ENCODE measurements around the gene WSCD2.

WSCD2 gene

GRCh38 chr12:108289350-108290161, 160.5 kb downstream of the WSCD2 start:
- H3K4me2 ChIP-seq (ENCODE audit: low read depth, low read length, poor library complexity, severe bottlenecking): no peak overlapping the region
- no peaks in the 10 kb centered on the region for H3K27me3 ChIP-seq (ENCODE audit: insufficient read depth, low read length, poor library complexity, severe bottlenecking)

DNA sequence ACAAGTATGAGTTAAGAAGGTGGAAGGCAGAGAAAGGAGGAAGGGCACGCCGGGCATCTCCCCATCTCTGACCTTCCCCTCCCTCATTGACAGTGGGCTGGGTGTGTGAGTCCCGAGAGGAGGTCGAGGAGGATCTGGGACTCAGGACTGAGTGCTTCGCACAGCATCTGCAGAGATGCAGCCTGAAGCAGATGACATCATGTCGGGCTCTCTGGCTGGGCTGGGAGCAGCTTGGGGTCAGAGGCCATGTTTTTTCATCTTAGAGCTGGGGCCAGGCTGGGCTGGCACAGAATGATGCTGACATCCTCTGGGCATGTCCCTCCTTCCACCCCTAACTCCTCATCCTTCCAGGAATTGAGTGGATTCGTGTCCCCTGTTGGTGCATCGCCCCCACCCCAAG, 166.6 kb downstream of the WSCD2 start:
- H3K4me1 ChIP-seq (ENCODE audit: insufficient read depth, low read length, poor library complexity, severe bottlenecking): peaks cover 4% of the 10 kb centered on the region

More at GRCh38 chr12:108289350-108290161, 160.5 kb downstream of the WSCD2 start:
- no peak overlapping the region for H2AFZ ChIP-seq (ENCODE audit: low read length)
- no peak overlapping the region for H3K4me3 ChIP-seq (ENCODE audit: low read length, poor library complexity, severe bottlenecking)
- H3K9me3 ChIP-seq (ENCODE audit: insufficient read depth, low read depth, low read length): no peaks in the 10 kb centered on the region
- H3K79me2 ChIP-seq (ENCODE audit: insufficient read depth, low read length): no peaks in the 10 kb centered on the region
- H4K20me1 ChIP-seq (ENCODE audit: insufficient read depth, low read length, poor library complexity, severe bottlenecking): no peaks in the 10 kb centered on the region
- no peak overlapping the region for H3K9ac ChIP-seq (ENCODE audit: low read depth, low read length, poor library complexity, severe bottlenecking)
- H3K9me2 ChIP-seq (replicated peaks; ENCODE audit: low read depth, low read length): no peaks in the 10 kb centered on the region
- no peaks in the 10 kb centered on the region for H3K4me1 ChIP-seq (ENCODE audit: insufficient read depth, low read length, poor library complexity, severe bottlenecking)
- H3F3A ChIP-seq (ENCODE audit: low read depth): no peaks in the 10 kb centered on the region
- H3K36me3 ChIP-seq (ENCODE audit: insufficient read depth, low read length): no peaks in the 10 kb centered on the region
- TF ChIP-seq, protein P1, sequence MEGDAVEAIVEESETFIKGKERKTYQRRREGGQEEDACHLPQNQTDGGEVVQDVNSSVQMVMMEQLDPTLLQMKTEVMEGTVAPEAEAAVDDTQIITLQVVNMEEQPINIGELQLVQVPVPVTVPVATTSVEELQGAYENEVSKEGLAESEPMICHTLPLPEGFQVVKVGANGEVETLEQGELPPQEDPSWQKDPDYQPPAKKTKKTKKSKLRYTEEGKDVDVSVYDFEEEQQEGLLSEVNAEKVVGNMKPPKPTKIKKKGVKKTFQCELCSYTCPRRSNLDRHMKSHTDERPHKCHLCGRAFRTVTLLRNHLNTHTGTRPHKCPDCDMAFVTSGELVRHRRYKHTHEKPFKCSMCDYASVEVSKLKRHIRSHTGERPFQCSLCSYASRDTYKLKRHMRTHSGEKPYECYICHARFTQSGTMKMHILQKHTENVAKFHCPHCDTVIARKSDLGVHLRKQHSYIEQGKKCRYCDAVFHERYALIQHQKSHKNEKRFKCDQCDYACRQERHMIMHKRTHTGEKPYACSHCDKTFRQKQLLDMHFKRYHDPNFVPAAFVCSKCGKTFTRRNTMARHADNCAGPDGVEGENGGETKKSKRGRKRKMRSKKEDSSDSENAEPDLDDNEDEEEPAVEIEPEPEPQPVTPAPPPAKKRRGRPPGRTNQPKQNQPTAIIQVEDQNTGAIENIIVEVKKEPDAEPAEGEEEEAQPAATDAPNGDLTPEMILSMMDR (conservative IDR thresholded peaks at IDR 0.05; ENCODE audit: low read length): no peak
- TF ChIP-seq EZH2phosphoT487 (IDR thresholded peaks at IDR 0.05; ENCODE audit: borderline replicate concordance): no peak

DNA sequence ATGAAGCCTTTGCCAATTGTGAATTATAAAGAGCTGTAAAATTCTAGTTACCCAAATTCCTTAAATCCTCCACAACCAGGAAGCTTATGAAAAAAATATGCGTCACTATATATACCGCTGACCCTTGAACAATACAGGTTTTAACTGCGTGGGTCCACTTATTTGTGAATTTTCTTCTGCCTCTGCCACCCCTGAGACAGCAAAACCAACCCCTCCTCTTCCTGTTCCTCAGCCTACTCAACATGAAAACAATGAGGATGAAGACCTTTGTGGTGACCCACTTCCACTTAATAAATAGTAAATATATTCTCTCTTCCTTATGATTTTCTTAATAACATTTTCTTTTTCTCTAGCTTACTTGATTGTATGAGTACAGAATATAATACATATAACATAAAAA, 167.9 kb downstream of the WSCD2 start:
- H3K4me2 ChIP-seq (ENCODE audit: low read depth, low read length, poor library complexity, severe bottlenecking): no peak overlapping the region
- no peak for TF ChIP-seq EZH2phosphoT487 (IDR thresholded peaks at IDR 0.05; ENCODE audit: borderline replicate concordance)
- TF ChIP-seq, protein P1 (conservative IDR thresholded peaks at IDR 0.05; ENCODE audit: low read length): no peak

More for the DNA sequence above, 166.6 kb downstream of the WSCD2 start:
- Histone ChIP-seq H3K9me3 (ENCODE audit: insufficient read depth, low read depth, low read length) (no peaks in the 10 kb centered on the region), H3K9me2 (replicated peaks; ENCODE audit: low read depth, low read length) (no peaks in the 10 kb centered on the region), H3K27me3 (ENCODE audit: insufficient read depth, low read length, poor library complexity, severe bottlenecking) (no peaks in the 10 kb centered on the region), H2AFZ (ENCODE audit: low read length) (no peak overlapping the region), H3K4me3 (ENCODE audit: low read length, poor library complexity, severe bottlenecking) (no peak overlapping the region), H3K4me2 (ENCODE audit: low read depth, low read length, poor library complexity, severe bottlenecking) (no peak overlapping the region), H3F3A (ENCODE audit: low read depth) (no peaks in the 10 kb centered on the region), H3K79me2 (ENCODE audit: insufficient read depth, low read length) (no peaks in the 10 kb centered on the region), H4K20me1 (ENCODE audit: insufficient read depth, low read length, poor library complexity, severe bottlenecking) (no peaks in the 10 kb centered on the region), H3K36me3 (ENCODE audit: insufficient read depth, low read length) (no peaks in the 10 kb centered on the region), H3K9ac (ENCODE audit: low read depth, low read length, poor library complexity, severe bottlenecking) (no peak overlapping the region)
- TF ChIP-seq, protein P1 (conservative IDR thresholded peaks at IDR 0.05; ENCODE audit: low read length): no peak
- TF ChIP-seq EZH2phosphoT487 (IDR thresholded peaks at IDR 0.05; ENCODE audit: borderline replicate concordance): no peak

More for the DNA sequence above, 167.9 kb downstream of the WSCD2 start:
- Histone ChIP-seq H4K20me1 (ENCODE audit: insufficient read depth, low read length, poor library complexity, severe bottlenecking) (no peaks in the 10 kb centered on the region), H3K4me3 (ENCODE audit: low read length, poor library complexity, severe bottlenecking) (no peak overlapping the region), H3K9me3 (ENCODE audit: insufficient read depth, low read depth, low read length) (no peaks in the 10 kb centered on the region), H3K36me3 (ENCODE audit: insufficient read depth, low read length) (no peaks in the 10 kb centered on the region), H3K27me3 (ENCODE audit: insufficient read depth, low read length, poor library complexity, severe bottlenecking) (no peaks in the 10 kb centered on the region), H3K79me2 (ENCODE audit: insufficient read depth, low read length) (no peaks in the 10 kb centered on the region), H3K4me1 (ENCODE audit: insufficient read depth, low read length, poor library complexity, severe bottlenecking) (peaks cover 6% of the 10 kb centered on the region), H2AFZ (ENCODE audit: low read length) (no peak overlapping the region), H3F3A (ENCODE audit: low read depth) (no peaks in the 10 kb centered on the region), H3K9me2 (replicated peaks; ENCODE audit: low read depth, low read length) (no peaks in the 10 kb centered on the region), H3K9ac (ENCODE audit: low read depth, low read length, poor library complexity, severe bottlenecking) (no peak overlapping the region)

Data from Loucy (cell line).